B cell (primary cell): ENCODE results near the gene KRT37. TPM values are rescaled to one million over a fixed set of nuclear protein-coding genes. Genes with fewer than 3 reads are reported as not detected.
"Not testable (repeated sequence)": the region's sequence is repeated elsewhere in the genome, so short reads cannot be mapped to it uniquely, and the experiment has no call there.

Experiments used
- ATAC-seq: fragments of 200-7000 bp; cut with Tn5 transposase; one replicate; pipeline ENCODE4 v1.10.0; 2021; ENCODE audit warnings: low read depth, mild to moderate bottlenecking, moderate number of reproducible peaks, moderate library complexity
- CTCF ChIA-PET: fragments of 350-600 bp; sonication (Branson Sonifier 250); formaldehyde crosslinking; loops from one replicate; lab custom pipeline; 2021; ENCODE audit warnings: antibody characterized with exemption, inconsistent platforms; lab: Charles Lee
- POLR2A ChIA-PET: fragments of 350-600 bp; sonication (Branson Sonifier 250); formaldehyde crosslinking; loops from one replicate; lab custom pipeline; 2021; ENCODE audit warnings: antibody characterized with exemption; lab: Charles Lee
- DNase-seq: peaks from one replicate; pipeline ENCODE4 v3.0.0; 2013
- H2AFZ ChIP-seq: 2 replicates; pipeline ENCODE4 v1.6.1; 2012; ENCODE audit warnings: mild to moderate bottlenecking, low read depth, low read length; ENCODE audit not compliant: insufficient read depth, poor library complexity, severe bottlenecking
- H3K27ac ChIP-seq, 2 donors: 1 replicate in 1 of 2; 2 replicates in 1 of 2; pipeline ENCODE4 v1.5.1; 2012 to 2013; ENCODE audit warnings: low read length in 2 of 2, mild to moderate bottlenecking in 2 of 2, moderate library complexity in 1 of 2
- H3K27me3 ChIP-seq, 4 experiments: fragments of 200-600 bp in 1 of 4; sonication (generic) in 1 of 4; replicated peaks in 1 of 4; 1 replicate in 2 of 4; 2 replicates in 2 of 4; pipeline versions ENCODE4 v1.6.1 to v1.7.0; 2013 to 2016; ENCODE audit warnings: low read length in 3 of 4, mild to moderate bottlenecking in 2 of 4, mixed read lengths in 1 of 4, moderate library complexity in 1 of 4; ENCODE audit not compliant: insufficient read depth in 4 of 4, control insufficient read depth in 3 of 4; ENCODE audit errors: control extremely low read depth in 1 of 4
- H3K36me3 ChIP-seq, 2 experiments: replicated peaks in 1 of 2; 1 replicate in 1 of 2; 2 replicates in 1 of 2; pipeline versions ENCODE4 v1.6.1 to v1.7.1; 2013; ENCODE audit warnings: low read length in 1 of 2; ENCODE audit not compliant: insufficient read depth in 2 of 2, control insufficient read depth in 1 of 2; ENCODE audit errors: control extremely low read depth in 1 of 2, extremely low read depth in 1 of 2
- H3K4me1 ChIP-seq, 2 donors: fragments of 200-600 bp in 1 of 2; sonication (generic) in 1 of 2; 1 replicate in 1 of 2; 2 replicates in 1 of 2; pipeline versions ENCODE4 v1.5.1 to v1.6.1; 2013 to 2017; ENCODE audit warnings: low read length in 2 of 2; ENCODE audit not compliant: control insufficient read depth in 2 of 2, insufficient read depth in 2 of 2
- H3K4me2 ChIP-seq: replicated peaks from 2 replicates; pipeline ENCODE3; 2012; ENCODE audit warnings: mild to moderate bottlenecking, low read depth, low read length; ENCODE audit not compliant: poor library complexity, severe bottlenecking
- H3K4me3 ChIP-seq, 5 experiments: fragments of 200-600 bp in 1 of 5; sonication (generic) in 1 of 5; 1 replicate in 3 of 5; 2 replicates in 2 of 5; pipeline versions ENCODE4 v1.5.1 to v1.7.0; 2011 to 2016; ENCODE audit warnings: low read length in 4 of 5, mild to moderate bottlenecking in 4 of 5, low read depth in 2 of 5, control low read depth in 1 of 5, moderate library complexity in 1 of 5; ENCODE audit not compliant: insufficient read depth in 1 of 5; ENCODE audit errors: control extremely low read depth in 1 of 5, extremely low read depth in 1 of 5
- H3K79me2 ChIP-seq: fragments of 200-600 bp; sonication (generic); one replicate; pipeline ENCODE4 v1.6.0; 2016; ENCODE audit warnings: low read length; ENCODE audit not compliant: control insufficient read depth, insufficient read depth
- H3K9ac ChIP-seq: fragments of 200-600 bp; sonication (generic); 2 replicates; pipeline ENCODE4 v1.6.1; 2017; ENCODE audit warnings: mild to moderate bottlenecking, low read length, moderate library complexity
- H3K9me3 ChIP-seq, 3 donors: one replicate each; pipeline versions ENCODE4 v1.6.1 to v1.7.1; 2013; ENCODE audit warnings: low read length in 2 of 3; ENCODE audit not compliant: control insufficient read depth in 2 of 3, insufficient read depth in 1 of 3; ENCODE audit errors: control extremely low read depth in 1 of 3
- H4K20me1 ChIP-seq: 2 replicates; pipeline ENCODE4 v1.6.0; 2012; ENCODE audit warnings: mild to moderate bottlenecking, low read length; ENCODE audit not compliant: insufficient read depth, control insufficient read depth, poor library complexity, severe bottlenecking
- H3K27ac Mint-ChIP-seq: one replicate; pipeline ENCODE4 v1.8.0; 2021; ENCODE audit warnings: mixed read lengths
- H3K27me3 Mint-ChIP-seq: one replicate; pipeline ENCODE4 v1.8.0; 2021; ENCODE audit warnings: mixed read lengths
- H3K4me1 Mint-ChIP-seq: one replicate; pipeline ENCODE4 v1.8.0; 2021; ENCODE audit warnings: mixed read lengths
- H3K4me3 Mint-ChIP-seq: one replicate; pipeline ENCODE4 v1.8.0; 2021; ENCODE audit warnings: mixed read lengths
- H3K9me3 Mint-ChIP-seq: one replicate; pipeline ENCODE4 v1.8.0; 2022; ENCODE audit warnings: mixed read lengths; ENCODE audit not compliant: insufficient read depth
- EZH2 ChIP-seq: IDR thresholded peaks from 2 replicates; pipeline ENCODE4 v1.6.1; 2012; ENCODE audit warnings: borderline replicate concordance, low read depth, mild to moderate bottlenecking, moderate library complexity, low read length; ENCODE audit not compliant: insufficient read depth, poor library complexity, severe bottlenecking
- WGBS: methylation state at CpG from one replicate; pipeline ENCODE4 v1.1.5; 2013; ENCODE audit warnings: missing lambda C conversion rate; ENCODE audit not compliant: insufficient coverage; 5-methylcytosine and 5-hydroxymethylcytosine counted together
- intact Hi-C: fragments of 100-400 bp; cut with micrococcal nuclease; formaldehyde crosslinking; loops from one replicate; pipeline ENCODE4 v1.10.0; 2022
- polyA plus RNA-seq: library from polyadenylated mRNA; depleted of rRNA; stranded (reverse); fragments of >200 nt; gene quantifications from 2 replicates; pipeline ENCODE4 v1.2.3, GENCODE V29; 2012
- total RNA-seq, 2 donors: library from RNA; stranded (reverse); fragments of 120-200 nt in 1 of 2; gene quantifications; 1 replicate in 1 of 2; 2 replicates in 1 of 2; pipeline versions ENCODE4 v1.2.3 to v1.2.4, GENCODE V29; 2013 to 2022
- TF ChIP-seq, protein P1 (sequence below): fragments of 200-600 bp; IDR thresholded peaks from one replicate; pipeline ENCODE4 v1.8.0; 2022; ENCODE audit warnings: antibody characterized with exemption, mild to moderate bottlenecking

Gene KRT37
- total and polyA plus RNA-seq, 2 donors (not counting 1 experiment from before 2014, with no cell fraction given): not detected

DNA sequence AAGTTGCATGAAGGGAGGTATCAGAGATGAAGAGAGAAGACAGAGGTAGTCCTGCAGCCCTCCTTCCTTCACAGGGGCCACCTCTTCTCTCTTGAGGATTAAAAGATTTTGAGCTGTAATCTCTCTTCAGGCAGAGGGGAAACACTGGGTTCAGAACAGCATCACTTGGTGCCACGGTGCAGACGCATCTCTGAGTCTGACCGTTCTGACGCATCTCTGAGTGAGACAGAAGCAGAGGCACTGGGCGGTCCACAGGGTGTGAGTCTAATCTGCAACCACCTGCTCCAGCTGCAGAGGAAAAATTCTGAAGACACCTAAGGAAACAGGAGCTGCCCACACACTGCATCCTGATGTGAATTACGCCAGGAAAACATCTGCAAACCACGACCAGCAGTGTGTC, 5.3 kb upstream of the KRT37 start:
- ChIA-PET CTCF (no interaction called here), POLR2A (no interaction called here)
- Mint-ChIP-seq H3K27me3 (peaks cover 23% of the 10 kb centered on the region), H3K4me1 (peaks cover 2% of the 10 kb centered on the region), H3K4me3 (no peak overlapping the region), H3K27ac (no peak overlapping the region), H3K9me3 (no peaks in the 10 kb centered on the region)
- Histone ChIP-seq H3K36me3 (no peaks in the 10 kb centered on the region), H3K9ac (no peak overlapping the region), H3K4me3 (no peak overlapping the region), H3K4me2 (no peak overlapping the region), H3K27me3 (peaks cover 0 to 4% (median 2%) of the 10 kb centered on the region in 4 experiments), H4K20me1 (no peaks in the 10 kb centered on the region), H3K9me3 (no peaks in the 10 kb centered on the region), H3K27ac (no peak overlapping the region), H3K4me1 (no peaks in the 10 kb centered on the region), H2AFZ (no peak overlapping the region), H3K79me2 (no peaks in the 10 kb centered on the region)
- 76% methylated on average over 7 of the region's 7 CpGs for WGBS
- TF ChIP-seq, protein P1, sequence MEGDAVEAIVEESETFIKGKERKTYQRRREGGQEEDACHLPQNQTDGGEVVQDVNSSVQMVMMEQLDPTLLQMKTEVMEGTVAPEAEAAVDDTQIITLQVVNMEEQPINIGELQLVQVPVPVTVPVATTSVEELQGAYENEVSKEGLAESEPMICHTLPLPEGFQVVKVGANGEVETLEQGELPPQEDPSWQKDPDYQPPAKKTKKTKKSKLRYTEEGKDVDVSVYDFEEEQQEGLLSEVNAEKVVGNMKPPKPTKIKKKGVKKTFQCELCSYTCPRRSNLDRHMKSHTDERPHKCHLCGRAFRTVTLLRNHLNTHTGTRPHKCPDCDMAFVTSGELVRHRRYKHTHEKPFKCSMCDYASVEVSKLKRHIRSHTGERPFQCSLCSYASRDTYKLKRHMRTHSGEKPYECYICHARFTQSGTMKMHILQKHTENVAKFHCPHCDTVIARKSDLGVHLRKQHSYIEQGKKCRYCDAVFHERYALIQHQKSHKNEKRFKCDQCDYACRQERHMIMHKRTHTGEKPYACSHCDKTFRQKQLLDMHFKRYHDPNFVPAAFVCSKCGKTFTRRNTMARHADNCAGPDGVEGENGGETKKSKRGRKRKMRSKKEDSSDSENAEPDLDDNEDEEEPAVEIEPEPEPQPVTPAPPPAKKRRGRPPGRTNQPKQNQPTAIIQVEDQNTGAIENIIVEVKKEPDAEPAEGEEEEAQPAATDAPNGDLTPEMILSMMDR: no peak
- no peak for TF ChIP-seq EZH2
- intact Hi-C loops: no loop called here
- ATAC-seq: no peak
- no peak for DNase-seq

DNA sequence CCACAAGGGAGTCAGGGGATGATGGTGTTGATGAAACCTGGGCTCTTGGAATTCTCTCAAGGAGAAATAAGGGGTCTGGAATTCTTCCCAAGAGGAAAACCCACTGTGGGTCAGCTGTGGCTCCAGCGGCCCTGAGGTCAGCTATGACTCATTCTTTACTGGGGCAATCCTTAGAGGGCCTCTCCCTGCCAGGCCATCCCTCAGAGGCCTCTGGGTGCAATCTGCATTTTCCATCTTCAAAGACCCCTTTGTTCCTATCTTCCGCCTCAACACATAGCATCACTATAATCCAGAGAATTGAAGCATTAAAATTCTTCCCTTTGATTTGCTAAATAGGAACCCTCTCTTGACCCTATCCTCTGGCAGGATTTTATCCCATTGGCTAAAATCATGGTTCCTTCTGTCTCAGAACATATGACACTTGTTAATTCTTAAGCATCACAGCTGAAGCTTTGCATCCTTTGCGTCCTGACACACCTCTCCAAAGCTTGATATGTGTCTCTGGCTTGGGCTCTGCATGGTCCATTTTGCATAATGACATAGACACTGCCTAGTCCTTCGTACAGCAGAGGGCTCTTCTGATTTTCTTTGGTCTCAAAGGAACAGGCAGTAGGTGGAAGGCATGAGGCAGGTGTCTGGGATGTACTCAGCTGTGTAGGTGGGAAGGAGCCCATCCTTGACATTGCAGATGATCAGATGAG, 4.4 kb upstream of the KRT37 start:
- DNase-seq (no peak), ATAC-seq (no peak)
- ChIA-PET POLR2A (no interaction called here), CTCF (no interaction called here)
- Histone ChIP-seq H3K4me1 (no peaks in the 10 kb centered on the region), H3K9me3 (no peaks in the 10 kb centered on the region), H3K36me3 (no peaks in the 10 kb centered on the region), H3K27me3 (peaks cover 0 to 4% (median 2%) of the 10 kb centered on the region in 4 experiments), H2AFZ (no peak overlapping the region), H3K27ac (no peak overlapping the region), H4K20me1 (no peaks in the 10 kb centered on the region), H3K4me3 (no peak overlapping the region), H3K4me2 (no peak overlapping the region), H3K79me2 (no peaks in the 10 kb centered on the region), H3K9ac (no peak overlapping the region)
- WGBS: 70% methylated on average over 4 of the region's 4 CpGs
- Mint-ChIP-seq H3K4me1 (peaks cover 2% of the 10 kb centered on the region), H3K27ac (no peak overlapping the region), H3K27me3 (peaks cover 24% of the 10 kb centered on the region), H3K4me3 (no peak overlapping the region), H3K9me3 (no peaks in the 10 kb centered on the region)
- TF ChIP-seq, protein P1: no peak
- no peak for TF ChIP-seq EZH2
- intact Hi-C loops: no loop called here

DNA sequence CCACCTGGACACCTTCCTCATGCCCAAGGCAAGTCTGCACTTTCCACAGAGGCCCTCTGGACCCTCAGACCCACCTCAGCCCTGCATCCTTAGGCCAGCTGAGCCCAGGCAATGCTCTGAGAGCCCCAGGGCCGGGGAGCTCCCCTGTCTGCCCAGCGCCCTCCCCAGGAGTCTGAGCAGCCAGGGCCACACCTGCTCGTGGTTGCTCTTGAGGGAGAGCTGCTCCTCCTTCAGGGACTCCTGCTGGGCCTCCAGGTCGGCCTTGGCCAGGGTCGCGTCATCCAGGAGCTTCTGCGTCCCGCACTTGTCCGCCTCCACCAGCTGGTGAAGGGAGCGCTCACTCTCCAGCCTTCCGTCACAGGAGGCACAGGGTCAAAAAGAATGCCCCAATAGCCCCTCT, 1.8 kb downstream of the KRT37 start:
- CTCF ChIA-PET: not testable (repeated sequence)

More for the DNA sequence above, 1.8 kb downstream of the KRT37 start:
- intact Hi-C loops, H3K27ac ChIP-seq, H3K27me3 Mint-ChIP-seq, H3K79me2 ChIP-seq, ATAC-seq, H3K9ac ChIP-seq, DNase-seq, H3K4me1 ChIP-seq, H3K27me3 ChIP-seq, H3K27ac Mint-ChIP-seq, H3K9me3 Mint-ChIP-seq, H3K4me3 Mint-ChIP-seq, H3K4me2 ChIP-seq, H3K36me3 ChIP-seq, H4K20me1 ChIP-seq, POLR2A ChIA-PET, H3K4me1 Mint-ChIP-seq, H2AFZ ChIP-seq, H3K9me3 ChIP-seq, H3K4me3 ChIP-seq: not testable (repeated sequence)
- 89% methylated on average over 11 of the region's 11 CpGs for WGBS
